GM19023 (cell line): ENCODE measurements around the gene MASTL.
A peak's percentile ranks its signal among the peaks of the same experiment; 100 is the strongest.
"Not testable (repeated sequence)": the region's sequence is repeated elsewhere in the genome, so short reads cannot be mapped to it uniquely, and the experiment has no call there.

Experiments used
- ATAC-seq: cut with Tn5 transposase; IDR thresholded peaks from one replicate; pipeline ENCODE4 v1.9.1; 2021; ENCODE audit warnings: mild to moderate bottlenecking, moderate library complexity; ENCODE audit not compliant: unreplicated experiment

The MASTL gene

GRCh38 chr10:27155066-27155754 lies at the start of gene MASTL:
MASTL (plus strand) TSS chr10:27155352; CDS start chr10:27155427, 75 bp downstream.
- ATAC-seq: peak; percentile 80

- ATAC-seq: no peak
These were observed 47.0 kb upstream of the MASTL start for GRCh38 chr10:27108165-27108564.

- ATAC-seq: no peak
These were observed 20.8 kb upstream of the MASTL start for GRCh38 chr10:27134371-27134770.

- no peak for ATAC-seq
These were observed 16.9 kb upstream of the MASTL start for GRCh38 chr10:27138277-27138676.

- no peak for ATAC-seq
These were observed 11.5 kb upstream of the MASTL start for GRCh38 chr10:27143686-27144085.

GRCh38 chr10:27145937-27146336 lies 9.2 kb upstream of the MASTL start:
- no peak for ATAC-seq

GRCh38 chr10:27147701-27148100 lies 7.5 kb upstream of the MASTL start:
- ATAC-seq: no peak

GRCh38 chr10:27150261-27150660 lies 4.9 kb upstream of the MASTL start:
- no peak for ATAC-seq

GRCh38 chr10:27152687-27153086 lies 2.5 kb upstream of the MASTL start:
- no peak for ATAC-seq

- no peak for ATAC-seq
These were observed 1.8 kb upstream of the MASTL start for GRCh38 chr10:27153329-27153728.

- ATAC-seq: peak; percentile 5
These were observed 1.3 kb upstream of the MASTL start for GRCh38 chr10:27153845-27154193.

- not testable (repeated sequence) for ATAC-seq
These were observed 1.4 kb downstream of the MASTL start for GRCh38 chr10:27156566-27156965.

- no peak for ATAC-seq
These were observed 2.0 kb downstream of the MASTL start for GRCh38 chr10:27157150-27157549.

GRCh38 chr10:27158421-27158820 lies 3.3 kb downstream of the MASTL start:
- ATAC-seq: no peak

GRCh38 chr10:27169849-27170248 lies 14.7 kb downstream of the MASTL start:
- ATAC-seq: no peak

- ATAC-seq: no peak
These were observed 33.1 kb downstream of the MASTL start for GRCh38 chr10:27188259-27188658.

GRCh38 chr10:27188897-27189296 lies 33.7 kb downstream of the MASTL start:
- ATAC-seq: no peak

- no peak for ATAC-seq
These were observed 35.4 kb downstream of the MASTL start for GRCh38 chr10:27190508-27190907.

- no peak for ATAC-seq
These were observed 37.1 kb downstream of the MASTL start for GRCh38 chr10:27192284-27192683.

GRCh38 chr10:27197980-27198620 lies 42.9 kb downstream of the MASTL start:
- ATAC-seq: no peak

GRCh38 chr10:27203806-27204205 lies 48.7 kb downstream of the MASTL start:
- no peak for ATAC-seq

GRCh38 chr10:27207350-27207749 lies 52.2 kb downstream of the MASTL start:
- no peak for ATAC-seq

GRCh38 chr10:27223964-27224363 lies 68.8 kb downstream of the MASTL start:
- no peak for ATAC-seq
